Naive thymus-derived CD4-positive, alpha-beta T cell (primary cell): ENCODE results near the gene PRKCI. TPM values are rescaled to one million over a fixed set of nuclear protein-coding genes. Genes with fewer than 3 reads are reported as not detected.
"Not testable (repeated sequence)": the region's sequence is repeated elsewhere in the genome, so short reads cannot be mapped to it uniquely, and the experiment has no call there.

Experiments
- ATAC-seq: fragments of 150-1000 bp; cut with Tn5 transposase; 2 replicates; pipeline ENCODE4 v1.10.0; 2021; ENCODE audit warnings: mild to moderate bottlenecking, moderate library complexity
- CTCF ChIA-PET: fragments of 350-600 bp; sonication (Branson Sonifier 250); formaldehyde crosslinking; loops from one replicate; lab custom pipeline; 2021; ENCODE audit warnings: antibody characterized with exemption; lab: Charles Lee
- POLR2A ChIA-PET: fragments of 350-600 bp; sonication (Branson Sonifier 250); formaldehyde crosslinking; loops from one replicate; lab custom pipeline; 2021; ENCODE audit warnings: antibody characterized with exemption, inconsistent platforms; lab: Charles Lee
- DNase-seq, 9 donors: peaks; one replicate each; pipeline versions ENCODE4 v3.0.0 to v3.0.0-alpha.2; 2020 to 2022; ENCODE audit warnings: mixed read lengths in 1 of 9
- H3K27ac ChIP-seq: one replicate; pipeline ENCODE4 v1.7.0; 2013; ENCODE audit warnings: mild to moderate bottlenecking, low read depth, low read length, moderate library complexity
- H3K27me3 ChIP-seq, 2 donors: one replicate each; pipeline ENCODE4 v1.7.0; 2013; ENCODE audit warnings: low read length in 2 of 2, mild to moderate bottlenecking in 2 of 2, moderate library complexity in 2 of 2; ENCODE audit not compliant: control insufficient read depth in 2 of 2, insufficient read depth in 2 of 2
- H3K36me3 ChIP-seq, 3 experiments: 1 replicate in 2 of 3; 2 replicates in 1 of 3; pipeline ENCODE4 v1.7.0; 2013; ENCODE audit warnings: low read length in 3 of 3, mild to moderate bottlenecking in 3 of 3, moderate library complexity in 1 of 3; ENCODE audit not compliant: insufficient read depth in 3 of 3, control insufficient read depth in 2 of 3
- H3K4me1 ChIP-seq, 2 donors: one replicate each; pipeline ENCODE4 v1.7.0; 2013; ENCODE audit warnings: low read length in 2 of 2, mild to moderate bottlenecking in 2 of 2, moderate library complexity in 1 of 2; ENCODE audit not compliant: control insufficient read depth in 2 of 2, insufficient read depth in 2 of 2
- H3K4me3 ChIP-seq: 2 replicates; pipeline ENCODE4 v1.7.0; 2013; ENCODE audit warnings: mild to moderate bottlenecking, low read length
- H3K9me3 ChIP-seq, 3 experiments: 1 replicate in 2 of 3; 2 replicates in 1 of 3; pipeline ENCODE4 v1.7.0; 2013; ENCODE audit warnings: low read length in 3 of 3; ENCODE audit not compliant: control insufficient read depth in 2 of 3
- H3K27ac Mint-ChIP-seq, 9 donors: one replicate each; pipeline ENCODE4 v1.8.0; 2020 to 2022; ENCODE audit warnings: mixed read lengths in 9 of 9, mild to moderate bottlenecking in 8 of 9, moderate library complexity in 5 of 9, inconsistent platforms in 2 of 9
- H3K27me3 Mint-ChIP-seq, 5 donors: one replicate each; pipeline ENCODE4 v1.8.0; 2021 to 2022; ENCODE audit warnings: mixed read lengths in 5 of 5, mild to moderate bottlenecking in 1 of 5
- H3K36me3 Mint-ChIP-seq, 5 donors: one replicate each; pipeline ENCODE4 v1.8.0; 2020 to 2022; ENCODE audit warnings: mixed read lengths in 5 of 5, mild to moderate bottlenecking in 3 of 5, inconsistent platforms in 1 of 5
- H3K4me1 Mint-ChIP-seq, 7 donors: one replicate each; pipeline ENCODE4 v1.8.0; 2020 to 2022; ENCODE audit warnings: mixed read lengths in 7 of 7, mild to moderate bottlenecking in 3 of 7, inconsistent platforms in 1 of 7
- H3K4me3 Mint-ChIP-seq, 10 donors: one replicate each; pipeline ENCODE4 v1.8.0; 2020 to 2022; ENCODE audit warnings: mild to moderate bottlenecking in 10 of 10, mixed read lengths in 10 of 10, moderate library complexity in 6 of 10, inconsistent platforms in 2 of 10
- H3K9me3 Mint-ChIP-seq, 11 donors: one replicate each; pipeline ENCODE4 v1.8.0; 2020 to 2022; ENCODE audit warnings: mixed read lengths in 11 of 11, mild to moderate bottlenecking in 4 of 11, inconsistent platforms in 1 of 11, moderate library complexity in 1 of 11
- intact Hi-C, 2 donors: fragments of 100-400 bp; cut with micrococcal nuclease; formaldehyde crosslinking; loops; one replicate each; pipeline ENCODE4 v1.15.1; 2023
- polyA plus RNA-seq, 2 donors: library from polyadenylated mRNA; unstranded; fragments of 300-500 nt; fragmentation: Illumina TruSeq; gene quantifications; one replicate each; pipeline ENCODE4 v1.2.3, GENCODE V29; 2021
- total RNA-seq, 6 experiments: library from RNA in 5 of 6; stranded (reverse) in 5 of 6; gene quantifications; 1 replicate in 5 of 6; 2 replicates in 1 of 6; pipeline ENCODE4 v1.2.3 and lab custom pipeline; 2021 to 2026

PRKCI gene
- total and polyA plus RNA-seq, 7 experiments from 2014 or later: 14.7 to 26.2 (median 21.7) TPM

DNA sequence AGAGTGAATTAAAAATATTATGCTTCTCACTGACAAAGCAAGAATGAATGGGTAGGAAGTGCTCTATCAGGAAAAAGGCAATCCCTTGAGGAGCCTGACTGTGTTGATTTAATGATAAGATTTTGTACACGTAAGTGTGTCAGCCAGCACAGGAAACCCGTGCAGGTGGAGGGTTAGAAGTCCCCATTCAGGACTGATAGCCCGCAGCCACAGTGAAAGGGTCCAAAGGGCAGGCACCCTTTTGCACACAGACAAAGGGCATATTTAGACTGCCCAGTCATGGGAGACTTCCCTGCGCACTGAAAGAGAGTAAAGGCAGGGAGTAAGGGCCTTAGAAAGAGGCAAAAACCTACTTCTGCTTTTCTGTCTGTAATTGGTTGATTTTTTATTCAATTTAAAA is 108.9 kb downstream of the PRKCI start:
- H3K36me3 ChIP-seq: no peaks in the 10 kb centered on the region
- DNase-seq: no peak
- Mint-ChIP-seq H3K27me3 (no peaks in the 10 kb centered on the region), H3K9me3 (peaks cover 0 to 6% (median 1%) of the 10 kb centered on the region in 11 donors), H3K4me1 (peaks cover 0 to 5% (median 0%) of the 10 kb centered on the region in 7 donors), H3K4me3 (no peak overlapping the region), H3K36me3 (peaks cover 0 to 7% (median 2%) of the 10 kb centered on the region in 5 donors), H3K27ac (no peak overlapping the region)
- no peak for ATAC-seq
- H3K4me3 ChIP-seq: no peak overlapping the region
- intact Hi-C loops: no loop called here
- no peaks in the 10 kb centered on the region for H3K9me3 ChIP-seq
- H3K27ac ChIP-seq: no peak overlapping the region
- ChIA-PET POLR2A (no interaction called here), CTCF (no interaction called here)
- H3K4me1 ChIP-seq: no peaks in the 10 kb centered on the region
- H3K27me3 ChIP-seq: no peaks in the 10 kb centered on the region

DNA sequence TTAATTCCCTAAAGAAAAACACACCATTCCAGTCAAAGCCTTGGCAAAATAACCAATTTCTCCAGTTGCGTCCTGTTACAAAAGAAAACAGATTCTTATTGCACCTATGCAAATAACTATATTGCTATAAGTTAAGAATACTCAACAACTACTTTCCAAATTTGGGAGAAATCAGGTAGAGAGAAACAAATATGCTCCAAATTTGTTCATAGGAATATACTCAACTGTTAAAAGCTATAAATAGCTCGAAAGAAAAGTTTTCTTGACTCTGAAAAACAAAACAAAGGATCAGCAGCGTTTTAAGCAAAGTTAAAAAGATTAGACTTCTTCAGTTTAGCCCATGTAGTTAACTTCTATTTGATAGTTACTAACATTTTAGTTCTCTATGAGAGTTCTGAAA is 115.2 kb downstream of the PRKCI start:
- intact Hi-C loops: no loop called here
- DNase-seq (no peak), ATAC-seq (no peak)
- peaks cover 0 to 3% (median 0%) of the 10 kb centered on the region in 5 donors for H3K27me3 Mint-ChIP-seq
- peaks cover 0 to 19% (median 3%) of the 10 kb centered on the region in 11 donors for H3K9me3 Mint-ChIP-seq
- H3K27ac Mint-ChIP-seq: no peak overlapping the region
- H3K4me3 Mint-ChIP-seq: no peak overlapping the region
- H3K36me3 Mint-ChIP-seq: peaks cover 0 to 2% (median 0%) of the 10 kb centered on the region in 5 donors
- Histone ChIP-seq H3K9me3 (no peaks in the 10 kb centered on the region), H3K4me1 (no peaks in the 10 kb centered on the region), H3K27me3 (no peaks in the 10 kb centered on the region), H3K27ac (no peak overlapping the region), H3K4me3 (no peak overlapping the region), H3K36me3 (no peaks in the 10 kb centered on the region)
- ChIA-PET POLR2A (no interaction called here), CTCF (no interaction called here)
- H3K4me1 Mint-ChIP-seq: peaks cover 0 to 2% (median 0%) of the 10 kb centered on the region in 7 donors

DNA sequence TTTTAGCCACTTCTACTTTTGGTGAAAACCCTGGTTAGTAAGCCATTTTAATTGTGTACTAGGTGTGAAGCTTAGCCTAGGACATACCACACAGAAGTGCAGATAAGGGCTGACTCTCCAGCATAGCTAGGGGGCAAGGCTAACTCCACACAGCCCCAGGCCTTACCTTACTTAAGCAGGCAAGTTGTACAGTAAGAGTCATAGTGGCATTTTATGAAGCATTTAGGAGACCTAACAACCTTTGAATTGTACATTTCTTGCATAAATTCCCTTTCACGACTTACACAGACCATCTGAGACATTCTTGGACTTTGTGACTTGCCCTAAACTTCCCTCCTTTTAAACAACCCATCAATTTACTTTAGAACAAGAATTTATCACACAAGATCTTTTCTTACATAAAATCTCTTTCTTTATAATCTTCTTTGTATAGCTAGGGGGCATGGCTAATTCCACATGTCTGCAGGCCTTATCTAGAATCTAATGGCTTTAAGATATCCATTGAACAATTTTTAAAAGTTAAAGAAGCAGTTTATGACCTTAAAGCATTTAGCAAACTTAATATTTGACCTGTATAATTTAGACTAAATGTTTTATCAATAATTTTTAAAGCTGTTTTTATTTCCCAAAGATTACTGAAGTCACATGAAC is 116.6 kb downstream of the PRKCI start:
- no peaks in the 10 kb centered on the region for H3K4me1 ChIP-seq
- no peak for DNase-seq
- ChIA-PET CTCF (interaction anchor here (0.6 to 0.7 kb wide), 2 partner anchors 18 to 969 kb away, joined by 3 read pairs; no protein-coding TSS in a partner anchor), POLR2A (no interaction called here)
- no peak overlapping the region for H3K27ac ChIP-seq
- peaks cover 0 to 2% (median 0%) of the 10 kb centered on the region in 7 donors for H3K4me1 Mint-ChIP-seq
- no peaks in the 10 kb centered on the region for H3K36me3 Mint-ChIP-seq
- no peaks in the 10 kb centered on the region for H3K27me3 ChIP-seq
- peaks cover 0 to 19% (median 3%) of the 10 kb centered on the region in 11 donors for H3K9me3 Mint-ChIP-seq
- H3K9me3 ChIP-seq: no peaks in the 10 kb centered on the region
- no peak overlapping the region for H3K4me3 ChIP-seq
- H3K27ac Mint-ChIP-seq: no peak overlapping the region
- ATAC-seq: no peak
- peaks cover 0 to 3% (median 0%) of the 10 kb centered on the region in 5 donors for H3K27me3 Mint-ChIP-seq
- intact Hi-C loops: no loop called here
- no peaks in the 10 kb centered on the region for H3K36me3 ChIP-seq
- no peak overlapping the region for H3K4me3 Mint-ChIP-seq

DNA sequence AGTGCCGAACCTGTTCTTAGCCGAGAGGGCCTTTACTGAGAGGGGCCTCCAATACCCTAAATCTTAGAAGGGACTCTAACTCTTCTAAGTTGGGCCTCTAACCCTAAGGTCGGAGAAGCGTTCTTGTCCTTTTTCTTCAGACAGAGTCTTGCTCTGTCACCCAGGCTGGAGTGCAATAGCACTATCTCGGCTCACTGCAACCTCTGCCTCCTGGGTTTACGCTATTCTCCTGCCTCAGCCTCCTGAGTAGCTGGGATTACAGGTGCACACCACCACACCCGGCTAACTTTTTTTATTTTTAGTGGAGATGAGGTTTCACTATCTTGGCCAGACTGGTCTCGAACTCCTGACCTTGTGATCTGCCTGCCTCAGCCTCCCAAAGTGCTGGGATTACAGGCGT is 120.0 kb downstream of the PRKCI start:
- POLR2A ChIA-PET, H3K36me3 Mint-ChIP-seq, H3K27me3 ChIP-seq, H3K4me3 ChIP-seq, CTCF ChIA-PET, H3K9me3 ChIP-seq, H3K4me3 Mint-ChIP-seq, DNase-seq, H3K27me3 Mint-ChIP-seq, intact Hi-C loops, ATAC-seq, H3K4me1 ChIP-seq, H3K27ac ChIP-seq, H3K36me3 ChIP-seq, H3K4me1 Mint-ChIP-seq: not testable (repeated sequence)
- peak overlapping the region in 1 of 9 donors; percentile 76 for H3K27ac Mint-ChIP-seq
- H3K9me3 Mint-ChIP-seq: peaks cover 0 to 16% (median 3%) of the 10 kb centered on the region in 11 donors

DNA sequence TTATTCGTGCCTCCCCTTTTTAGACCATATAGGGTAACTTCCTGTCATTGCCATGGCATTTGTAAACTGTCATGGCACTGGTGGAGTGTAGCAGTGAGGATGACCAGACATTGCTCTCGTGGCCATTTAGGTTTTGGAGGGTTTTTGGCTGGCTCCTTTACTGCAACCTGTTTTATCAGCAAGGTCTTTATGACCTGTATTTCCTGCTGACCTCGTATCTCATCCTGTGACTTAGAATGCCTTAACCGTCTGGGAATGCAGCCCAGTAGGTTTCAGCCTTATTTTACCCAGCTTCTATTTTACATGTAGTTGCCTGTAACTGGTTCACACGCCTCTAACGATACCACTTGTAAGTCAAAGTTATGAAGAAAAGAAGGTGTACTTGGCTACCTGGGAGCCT is 121.6 kb downstream of the PRKCI start:
- H3K4me3 Mint-ChIP-seq, H3K36me3 Mint-ChIP-seq, POLR2A ChIA-PET, H3K4me3 ChIP-seq, H3K4me1 Mint-ChIP-seq, H3K9me3 Mint-ChIP-seq, intact Hi-C loops, H3K27ac Mint-ChIP-seq, H3K27ac ChIP-seq, H3K27me3 ChIP-seq, H3K27me3 Mint-ChIP-seq, H3K9me3 ChIP-seq, H3K4me1 ChIP-seq, H3K36me3 ChIP-seq, DNase-seq, CTCF ChIA-PET, ATAC-seq: not testable (repeated sequence)

DNA sequence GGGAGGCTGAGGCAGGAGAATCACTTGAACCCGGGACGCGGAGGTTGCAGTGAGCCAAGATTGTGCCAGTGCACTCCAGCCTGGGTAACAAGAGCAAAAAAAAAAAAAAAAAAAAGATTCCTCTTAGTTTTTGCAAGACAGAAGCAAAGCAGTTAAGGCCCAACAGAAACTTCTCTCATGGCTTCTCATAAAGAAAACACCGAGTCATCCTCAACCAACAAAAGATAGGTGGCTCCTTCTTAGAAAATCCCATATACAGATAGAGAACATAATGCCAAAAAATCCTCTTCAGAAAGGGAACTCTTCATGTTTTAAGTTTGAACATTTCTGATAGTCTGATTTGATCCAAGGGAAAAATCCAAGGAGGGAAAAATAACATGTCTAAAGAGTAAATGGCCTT is 122.7 kb downstream of the PRKCI start:
- DNase-seq (no peak), ATAC-seq (no peak)
- Histone ChIP-seq H3K4me3 (no peak overlapping the region), H3K27ac (no peak overlapping the region), H3K4me1 (no peaks in the 10 kb centered on the region), H3K27me3 (no peaks in the 10 kb centered on the region), H3K36me3 (no peaks in the 10 kb centered on the region), H3K9me3 (no peaks in the 10 kb centered on the region)
- intact Hi-C loops: no loop called here
- ChIA-PET POLR2A (interaction anchor here (0.8 to 1.2 kb wide), 2 partner anchors 11 to 16 kb away, joined by 3 read pairs; no protein-coding TSS in a partner anchor), CTCF (interaction anchor here (0.5 kb wide), 1 partner anchor 488 kb away, joined by 3 read pairs; no protein-coding TSS in a partner anchor)
- Mint-ChIP-seq H3K4me3 (no peak overlapping the region), H3K36me3 (no peaks in the 10 kb centered on the region), H3K4me1 (peaks cover 0 to 7% (median 0%) of the 10 kb centered on the region in 7 donors), H3K9me3 (peaks cover 0 to 2% (median 0%) of the 10 kb centered on the region in 11 donors), H3K27ac (peak overlapping the region in 1 of 9 donors; percentile 10), H3K27me3 (peaks cover 0 to 3% (median 0%) of the 10 kb centered on the region in 5 donors)
